ENCODE measurements around the gene BCAS1.
"Not testable (repeated sequence)": the region's sequence is repeated elsewhere in the genome, so short reads cannot be mapped to it uniquely, and the experiment has no call there.

The BCAS1 gene

GRCh38 chr20:53943522-53944291, 126.7 kb downstream of the BCAS1 start:
- in situ Hi-C loops (cut with HindIII; ENCODE audit: low pct_ligation_motif_present, low pct_unique_long_range_greater_than_20kb, low sequenced_read_pairs): no loop called here

GRCh38 chr20:53942973-53943372, 127.4 kb downstream of the BCAS1 start:
- DNase-seq: no peak
- in situ Hi-C loops (cut with HindIII; ENCODE audit: low pct_ligation_motif_present, low pct_unique_long_range_greater_than_20kb, low sequenced_read_pairs): no loop called here

More at GRCh38 chr20:53943522-53944291, 126.7 kb downstream of the BCAS1 start:
- DNase-seq: peak; percentile 37

GRCh38 chr20:53942472-53942816, 128.0 kb downstream of the BCAS1 start:
- no peak for DNase-seq
- in situ Hi-C loops (cut with HindIII; ENCODE audit: low pct_ligation_motif_present, low pct_unique_long_range_greater_than_20kb, low sequenced_read_pairs): no loop called here

GRCh38 chr20:53941680-53942471, 128.5 kb downstream of the BCAS1 start:
- in situ Hi-C loops (cut with HindIII; ENCODE audit: low pct_ligation_motif_present, low pct_unique_long_range_greater_than_20kb, low sequenced_read_pairs): no loop called here
- no peak for DNase-seq

GRCh38 chr20:53940907-53941545, 129.4 kb downstream of the BCAS1 start:
- in situ Hi-C loops (cut with HindIII; ENCODE audit: low pct_ligation_motif_present, low pct_unique_long_range_greater_than_20kb, low sequenced_read_pairs): no loop called here
- peak; percentile 65 for DNase-seq

GRCh38 chr20:53940360-53940702, 130.1 kb downstream of the BCAS1 start:
- in situ Hi-C loops (cut with HindIII; ENCODE audit: low pct_ligation_motif_present, low pct_unique_long_range_greater_than_20kb, low sequenced_read_pairs): no loop called here
- DNase-seq: no peak

- in situ Hi-C loops (cut with HindIII; ENCODE audit: low pct_ligation_motif_present, low pct_unique_long_range_greater_than_20kb, low sequenced_read_pairs): no loop called here
Measured at GRCh38 chr20:53939572-53940359, 130.6 kb downstream of the BCAS1 start.

GRCh38 chr20:53939190-53939571, 131.2 kb downstream of the BCAS1 start:
- in situ Hi-C loops (cut with HindIII; ENCODE audit: low pct_ligation_motif_present, low pct_unique_long_range_greater_than_20kb, low sequenced_read_pairs): no loop called here
- no peak for DNase-seq

More at GRCh38 chr20:53939572-53940359, 130.6 kb downstream of the BCAS1 start:
- peak; percentile 92 for DNase-seq

GRCh38 chr20:53938739-53939138, 131.7 kb downstream of the BCAS1 start:
- DNase-seq: no peak
- in situ Hi-C loops (cut with HindIII; ENCODE audit: low pct_ligation_motif_present, low pct_unique_long_range_greater_than_20kb, low sequenced_read_pairs): no loop called here

- DNase-seq: no peak
- in situ Hi-C loops (cut with HindIII; ENCODE audit: low pct_ligation_motif_present, low pct_unique_long_range_greater_than_20kb, low sequenced_read_pairs): no loop called here
Measured at GRCh38 chr20:53937929-53938367, 132.4 kb downstream of the BCAS1 start.

GRCh38 chr20:53937339-53937741, 133.1 kb downstream of the BCAS1 start:
- in situ Hi-C loops (cut with HindIII; ENCODE audit: low pct_ligation_motif_present, low pct_unique_long_range_greater_than_20kb, low sequenced_read_pairs): no loop called here
- no peak for DNase-seq

GRCh38 chr20:53935344-53936084, 134.9 kb downstream of the BCAS1 start:
- DNase-seq: no peak
- in situ Hi-C loops (cut with HindIII; ENCODE audit: low pct_ligation_motif_present, low pct_unique_long_range_greater_than_20kb, low sequenced_read_pairs): no loop called here

GRCh38 chr20:53934421-53935343, 135.7 kb downstream of the BCAS1 start:
- peak; percentile 83 for DNase-seq
- in situ Hi-C loops (cut with HindIII; ENCODE audit: low pct_ligation_motif_present, low pct_unique_long_range_greater_than_20kb, low sequenced_read_pairs): no loop called here

- in situ Hi-C loops (cut with HindIII; ENCODE audit: low pct_ligation_motif_present, low pct_unique_long_range_greater_than_20kb, low sequenced_read_pairs): no loop called here
- no peak for DNase-seq
Measured at GRCh38 chr20:53933232-53933846, 137.1 kb downstream of the BCAS1 start.

- DNase-seq; in situ Hi-C loops (cut with HindIII; ENCODE audit: low pct_ligation_motif_present, low pct_unique_long_range_greater_than_20kb, low sequenced_read_pairs): not testable (repeated sequence)
Measured at GRCh38 chr20:53932655-53933192, 137.7 kb downstream of the BCAS1 start.

- DNase-seq: no peak
- in situ Hi-C loops (cut with HindIII; ENCODE audit: low pct_ligation_motif_present, low pct_unique_long_range_greater_than_20kb, low sequenced_read_pairs): no loop called here
Measured at GRCh38 chr20:53931597-53931996, 138.8 kb downstream of the BCAS1 start.

All from ACHN (cell line).